GM19397 (cell line): Measurements from ENCODE around the gene GALNTL6.

Experiments used
- ATAC-seq: cut with Tn5 transposase; IDR thresholded peaks from one replicate; pipeline ENCODE4 v1.9.1; 2021; ENCODE audit warnings: mild to moderate bottlenecking, moderate library complexity; ENCODE audit not compliant: unreplicated experiment

GALNTL6 gene

DNA sequence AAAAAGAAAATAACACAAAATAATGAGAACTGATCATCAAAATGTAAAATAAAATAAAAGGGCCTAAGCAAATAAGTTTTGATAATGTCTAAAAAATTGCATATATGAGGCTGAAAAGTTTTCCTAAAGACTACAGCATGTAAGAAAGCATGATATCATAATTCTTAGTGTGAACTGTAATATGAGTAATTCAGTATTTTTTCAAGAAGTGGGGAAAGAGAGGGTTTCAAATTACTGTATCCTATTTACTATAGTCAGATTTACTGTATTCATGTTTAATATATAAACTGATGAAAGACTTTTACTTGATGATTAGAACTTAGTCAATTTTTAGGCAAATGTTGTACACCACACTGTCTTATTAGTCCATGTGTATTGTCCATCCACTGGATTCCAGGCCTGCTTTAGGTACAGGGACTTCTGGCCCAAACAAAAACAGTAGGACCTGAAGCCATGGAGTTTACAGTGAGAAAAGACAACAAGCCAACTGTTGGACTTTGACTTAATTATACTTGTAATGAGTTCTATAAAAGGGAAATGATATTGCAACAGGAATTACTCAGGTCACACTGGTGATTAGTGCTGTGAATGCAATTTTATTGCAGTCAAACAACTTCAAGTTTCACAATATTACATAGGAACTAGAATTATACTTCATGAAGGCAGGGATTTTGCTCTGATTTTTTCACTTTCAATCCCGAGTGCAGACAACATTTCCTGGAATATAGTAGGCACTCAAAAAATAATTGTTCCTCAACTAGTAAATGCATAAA is 837.7 kb downstream of the GALNTL6 start:
- ATAC-seq = no peak

DNA sequence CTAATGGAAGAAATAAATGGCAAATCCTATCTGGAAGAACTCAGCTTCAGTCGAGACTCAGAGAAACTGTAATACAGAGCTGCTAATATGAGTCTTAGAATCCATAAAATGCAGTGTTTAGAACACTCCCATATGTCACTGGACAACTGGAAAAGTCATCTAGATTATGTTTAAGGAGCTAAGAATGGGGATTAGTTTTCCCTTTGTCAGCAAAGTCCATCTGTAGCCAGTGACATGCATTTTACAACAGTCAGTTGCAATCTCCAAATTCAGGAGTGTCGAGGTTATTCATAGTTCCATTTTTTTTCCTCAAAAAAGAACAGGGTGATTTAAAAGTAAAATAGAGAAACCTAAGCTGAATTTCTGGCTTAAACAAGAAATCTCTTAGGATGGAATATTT is 838.8 kb downstream of the GALNTL6 start:
- no peak for ATAC-seq

DNA sequence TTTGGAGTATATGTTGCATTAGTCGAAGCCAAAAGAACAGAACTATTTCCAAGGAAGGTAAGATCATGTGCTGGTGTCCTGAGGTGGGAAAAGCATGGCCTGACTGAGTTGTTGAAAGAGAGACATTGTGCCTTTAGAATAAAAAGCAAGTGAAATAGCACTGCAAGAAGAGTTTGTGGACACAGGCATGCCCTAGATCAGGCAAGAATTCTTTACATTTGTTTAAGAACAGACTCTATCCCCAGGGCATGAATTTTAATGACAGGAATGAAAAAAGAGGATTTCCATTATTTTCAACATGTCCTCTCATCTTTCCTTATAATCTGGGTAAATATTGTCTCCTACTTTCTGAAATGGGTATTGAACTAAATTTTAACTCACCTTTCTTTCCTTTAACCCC is 839.2 kb downstream of the GALNTL6 start:
- no peak for ATAC-seq

DNA sequence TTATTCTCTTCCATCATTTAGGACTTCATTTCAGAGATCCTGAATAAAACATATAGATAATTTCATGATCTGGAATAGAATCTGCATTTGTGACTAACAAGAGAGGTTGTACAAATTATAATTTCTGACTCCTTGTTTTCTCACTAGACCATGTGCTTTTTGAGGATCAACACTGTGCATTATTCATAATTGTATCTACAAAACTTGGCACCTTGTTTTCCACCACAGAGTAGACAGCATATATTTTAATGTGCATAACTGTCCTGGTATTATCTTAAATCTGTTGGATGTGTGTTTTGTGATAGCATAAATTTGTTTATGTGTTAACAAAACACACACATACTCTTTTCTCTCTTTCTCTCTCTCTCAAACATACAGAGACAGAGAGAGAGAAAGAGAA is 840.5 kb downstream of the GALNTL6 start:
- no peak for ATAC-seq

DNA sequence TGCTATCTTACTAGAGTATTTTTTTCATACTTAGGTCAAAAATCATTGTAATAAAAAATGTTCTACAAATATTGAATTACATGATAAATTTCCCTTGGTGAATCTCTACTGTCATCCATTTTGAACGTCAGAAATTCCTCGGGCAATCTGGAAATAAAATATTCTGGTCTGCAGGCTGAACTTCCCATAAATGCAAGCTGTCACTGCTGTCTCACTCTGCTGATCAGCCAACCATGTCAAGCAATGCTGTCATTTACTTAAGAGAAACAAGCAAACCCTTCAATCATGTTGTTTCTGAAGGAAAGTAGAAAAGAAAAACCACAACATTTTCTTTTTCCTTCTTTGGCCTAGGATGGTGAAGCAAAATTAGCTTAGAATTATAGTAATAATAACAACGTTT is 841.3 kb downstream of the GALNTL6 start:
- ATAC-seq = no peak

DNA sequence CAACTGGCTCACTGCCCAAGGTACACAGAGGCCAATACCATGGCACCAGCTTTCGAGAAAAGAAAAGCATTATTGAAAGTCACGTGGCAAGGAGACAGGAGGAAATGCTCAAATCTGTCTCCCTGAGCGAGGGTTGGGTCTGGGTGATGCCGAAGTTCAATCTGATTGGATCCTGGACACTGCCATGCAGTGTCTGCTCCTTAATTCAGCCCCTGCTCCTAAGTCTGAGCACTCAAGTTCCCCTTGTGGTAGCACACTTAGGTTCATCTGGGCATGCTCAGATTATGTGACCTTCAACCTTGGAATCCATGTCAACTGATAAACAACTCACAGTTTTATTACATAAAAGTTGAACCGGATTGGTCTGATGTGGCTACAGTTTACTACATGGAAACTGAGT is 842.9 kb downstream of the GALNTL6 start:
- ATAC-seq = no peak

DNA sequence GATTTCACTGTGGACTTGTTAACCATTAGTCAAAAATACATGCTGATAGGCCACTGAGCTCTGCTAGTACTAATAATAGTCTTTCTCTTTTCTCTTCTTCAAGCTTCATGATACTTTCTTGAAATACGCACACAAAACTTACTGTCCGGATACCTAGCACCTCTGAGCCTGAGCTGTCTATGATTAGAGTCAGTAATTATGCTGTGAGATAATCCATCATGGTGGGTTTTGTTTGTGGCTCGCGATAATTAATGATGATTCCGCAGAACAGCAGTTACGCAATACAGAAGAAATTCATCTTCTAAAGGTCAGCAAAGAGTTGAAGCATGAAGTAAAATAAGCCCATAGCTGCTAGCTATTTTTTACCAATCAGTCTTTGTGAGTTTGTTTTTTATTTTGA is 843.9 kb downstream of the GALNTL6 start:
- no peak for ATAC-seq

DNA sequence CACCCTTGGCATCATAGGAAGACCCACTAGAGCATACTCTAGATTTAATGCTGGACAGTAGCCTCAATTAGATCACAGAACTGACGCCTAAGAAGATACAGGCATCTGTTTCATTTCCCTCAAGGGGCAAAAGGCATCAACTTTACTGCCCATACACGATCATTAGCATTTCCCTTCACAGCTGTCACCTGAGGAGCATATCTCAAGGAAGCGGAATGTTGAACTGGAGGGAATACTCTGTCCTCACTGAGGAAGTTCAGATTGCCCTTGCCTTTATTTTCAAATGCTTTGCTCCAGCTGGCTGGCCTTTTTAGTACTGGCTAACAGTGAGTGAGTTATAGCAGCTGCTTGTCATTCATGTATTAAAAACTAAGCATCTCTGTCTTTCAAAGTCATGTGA is 847.0 kb downstream of the GALNTL6 start:
- no peak for ATAC-seq

DNA sequence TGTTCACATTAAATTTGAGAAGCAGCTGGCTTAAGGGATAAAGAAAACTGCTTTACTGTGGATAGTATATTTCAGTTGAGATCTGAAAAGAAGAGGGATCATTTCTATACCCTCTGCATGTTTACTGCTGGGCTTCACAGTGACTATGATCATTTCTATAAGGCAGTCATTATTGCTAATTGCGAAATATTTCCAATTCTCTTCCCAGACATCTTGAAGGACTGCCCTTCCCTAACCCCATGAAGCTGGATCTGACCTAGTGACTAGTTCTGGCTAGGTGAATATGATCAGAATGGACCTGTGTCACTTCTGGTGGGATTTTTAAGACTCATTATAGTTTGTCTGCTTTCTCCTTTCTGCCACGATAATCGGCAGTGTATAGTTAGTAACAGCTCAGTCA is 848.9 kb downstream of the GALNTL6 start:
- ATAC-seq = no peak

DNA sequence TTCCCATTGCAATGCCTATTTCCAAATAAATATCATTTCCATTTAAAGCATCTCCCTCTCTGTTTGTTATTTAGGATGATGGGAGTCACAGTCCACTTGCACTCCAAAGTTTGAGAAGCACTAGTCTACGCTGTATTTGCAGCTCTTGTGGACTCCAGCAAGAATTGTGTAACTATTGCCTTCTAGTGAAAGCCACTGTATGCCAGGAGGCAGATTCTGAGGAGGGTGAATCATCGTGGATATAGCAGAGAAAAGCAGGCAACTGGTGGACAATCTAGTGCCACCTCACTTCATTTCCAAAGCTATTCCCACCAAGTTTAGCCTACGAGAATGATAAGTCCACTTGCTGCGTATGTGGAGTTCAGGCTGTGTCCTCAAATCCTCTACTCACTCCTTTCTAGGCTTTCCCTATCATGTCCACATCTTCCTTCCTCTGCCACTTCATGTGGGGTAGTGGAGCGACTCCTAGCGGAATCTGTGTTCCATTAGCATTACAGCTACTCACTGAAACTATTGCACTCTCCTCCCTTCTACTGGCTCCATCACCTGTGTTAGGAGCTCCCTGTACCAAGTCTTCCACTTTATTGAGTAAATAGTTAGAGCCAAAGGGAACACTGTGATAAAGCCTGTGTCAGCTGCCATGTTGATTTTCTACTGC is 853.6 kb downstream of the GALNTL6 start:
- ATAC-seq = no peak

DNA sequence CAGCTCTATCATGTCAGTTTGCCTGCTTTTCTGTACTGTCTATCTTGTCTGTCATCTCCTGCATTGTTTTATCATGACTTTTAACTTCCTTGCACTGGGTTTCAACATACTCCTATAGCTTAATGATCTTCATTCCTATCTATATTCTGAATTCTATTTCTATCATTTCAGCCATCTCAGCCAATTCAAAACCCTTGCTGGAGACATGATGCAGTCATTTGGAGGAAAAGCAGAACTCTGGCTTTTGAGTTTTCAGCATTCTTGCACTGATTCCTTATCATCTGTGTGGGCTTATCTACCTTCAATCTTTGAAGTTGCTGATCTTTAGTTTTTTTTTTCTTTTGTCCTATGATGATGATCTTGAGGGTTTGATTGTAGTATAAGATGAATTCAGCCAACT is 861.6 kb downstream of the GALNTL6 start:
- no peak for ATAC-seq

DNA sequence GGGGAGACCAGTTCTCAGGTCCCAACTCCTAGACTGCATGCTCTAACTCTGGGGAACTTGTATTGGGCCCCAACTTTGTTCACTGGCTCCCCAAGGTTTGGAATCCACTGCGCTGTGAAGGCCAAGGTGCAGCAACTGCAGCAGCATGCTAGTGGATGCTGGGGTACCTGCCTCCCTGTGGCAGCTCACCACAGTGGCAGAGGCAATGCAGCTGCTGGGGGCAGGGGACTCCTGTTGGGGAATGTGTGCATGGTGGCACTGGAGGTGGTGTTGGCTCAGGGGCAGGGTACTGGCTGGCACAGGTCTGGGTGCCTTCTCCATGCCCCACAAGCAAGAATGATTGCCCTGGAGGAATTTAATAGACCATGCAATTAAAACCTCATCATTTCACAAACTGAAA is 862.0 kb downstream of the GALNTL6 start:
- no peak for ATAC-seq

DNA sequence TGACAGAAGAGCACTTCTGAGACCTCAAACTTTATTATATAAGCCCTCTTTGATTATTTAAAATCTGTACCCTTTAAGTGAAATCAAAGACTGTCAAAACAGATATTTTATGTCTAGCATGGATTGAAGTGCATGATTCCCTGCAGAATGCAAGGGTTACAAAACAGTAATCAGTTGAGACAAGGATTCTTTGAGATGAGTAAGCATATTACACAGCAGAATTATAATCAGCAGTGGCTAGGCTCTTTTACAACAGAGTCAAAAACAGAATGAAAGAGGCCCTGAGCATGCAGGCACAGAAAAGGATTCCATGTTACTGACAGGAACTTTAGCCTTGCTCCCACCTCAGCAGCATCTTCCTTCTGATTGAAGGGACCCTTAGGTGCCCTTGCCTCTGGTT is 867.5 kb downstream of the GALNTL6 start:
- ATAC-seq = no peak

DNA sequence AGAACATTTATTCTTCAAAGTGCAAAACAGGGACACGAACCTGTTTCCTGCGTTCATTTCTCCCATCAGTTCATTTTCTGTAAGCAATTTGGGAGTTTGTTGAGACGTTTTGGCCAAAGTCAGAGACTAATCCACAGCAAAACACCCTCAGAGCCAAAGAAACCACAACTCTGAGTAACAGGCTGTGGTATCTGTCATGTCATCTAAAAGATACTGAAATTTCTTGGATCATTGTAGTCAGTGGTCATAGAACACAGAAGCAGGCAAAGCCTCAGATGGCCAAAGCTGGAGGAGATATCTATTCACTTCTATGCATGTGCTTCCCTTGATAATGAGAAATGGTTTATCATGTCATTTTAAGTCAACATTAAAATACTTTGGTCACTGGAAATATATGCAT is 869.8 kb downstream of the GALNTL6 start:
- no peak for ATAC-seq

DNA sequence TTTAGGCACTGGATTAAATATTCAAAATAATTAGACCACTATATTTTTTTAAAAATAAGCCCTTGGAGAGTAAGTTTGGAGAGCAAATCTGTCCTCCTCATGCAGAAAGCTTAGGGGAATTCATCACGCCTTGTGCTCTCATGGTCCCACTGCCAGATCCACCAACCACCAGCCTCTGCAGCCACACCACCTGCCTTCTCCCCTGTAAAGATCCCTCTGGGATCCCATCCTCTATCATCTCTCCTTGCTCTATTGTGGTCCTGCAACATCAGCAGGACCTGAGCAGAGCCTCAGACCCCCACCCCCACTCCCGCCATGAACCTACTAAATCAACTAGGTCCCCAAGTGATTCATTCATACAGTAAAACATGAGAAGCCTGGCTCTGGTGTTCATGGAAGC is 872.8 kb downstream of the GALNTL6 start:
- ATAC-seq = no peak

DNA sequence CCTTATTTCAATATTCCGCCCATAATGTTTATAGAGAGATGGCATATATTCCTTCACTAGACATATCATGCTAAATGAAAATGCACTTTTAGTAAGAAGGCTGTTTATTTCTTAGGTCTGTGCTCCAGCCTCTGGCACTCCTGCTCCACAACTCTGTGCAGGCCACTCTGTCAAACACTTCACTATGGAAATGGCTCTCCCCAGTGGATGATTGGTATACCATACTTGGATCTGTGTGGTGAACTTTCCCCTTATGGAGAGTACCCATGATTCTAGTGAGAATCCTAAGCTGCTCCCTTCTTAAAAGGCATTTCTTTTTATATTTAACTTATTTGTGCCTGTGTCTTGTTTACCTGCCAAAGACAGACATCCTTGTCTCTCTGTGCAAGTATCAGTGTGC is 875.3 kb downstream of the GALNTL6 start:
- no peak for ATAC-seq

DNA sequence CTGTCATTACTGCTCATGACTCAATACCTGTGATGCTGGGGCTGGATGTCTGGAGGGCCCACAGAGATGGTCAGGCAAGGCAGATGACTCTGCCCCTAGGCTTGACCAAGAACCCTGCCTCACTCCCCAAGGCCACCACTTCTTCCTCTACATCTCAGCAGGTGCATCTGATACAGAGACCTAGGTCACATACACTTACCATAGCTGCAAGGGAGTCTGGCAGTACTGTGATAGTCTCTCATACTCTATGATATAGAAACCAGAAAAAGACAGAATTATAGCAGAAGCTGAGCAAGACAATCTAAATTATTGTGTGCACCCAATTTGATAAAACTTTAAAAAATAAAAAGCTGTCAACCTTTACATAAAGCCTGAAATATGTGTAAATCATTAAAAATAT is 878.3 kb downstream of the GALNTL6 start:
- no peak for ATAC-seq

DNA sequence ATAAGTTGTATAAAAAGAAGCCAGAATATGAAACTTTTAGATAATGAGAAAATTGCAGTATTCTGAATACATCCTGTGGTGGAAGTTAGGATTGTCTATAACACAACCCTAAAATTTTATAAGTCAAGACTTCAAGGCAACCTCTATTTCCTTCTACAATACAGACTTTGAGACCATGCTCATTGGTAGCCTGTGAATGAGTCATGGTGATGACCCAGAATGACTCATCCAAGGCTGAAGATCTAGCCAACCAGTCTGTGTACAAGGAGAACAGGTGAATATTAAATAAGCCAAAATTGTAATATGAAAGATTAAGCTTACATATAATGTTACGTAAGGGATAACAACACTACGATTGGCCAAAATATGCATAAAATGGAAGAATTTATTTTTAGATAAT is 879.5 kb downstream of the GALNTL6 start:
- no peak for ATAC-seq

DNA sequence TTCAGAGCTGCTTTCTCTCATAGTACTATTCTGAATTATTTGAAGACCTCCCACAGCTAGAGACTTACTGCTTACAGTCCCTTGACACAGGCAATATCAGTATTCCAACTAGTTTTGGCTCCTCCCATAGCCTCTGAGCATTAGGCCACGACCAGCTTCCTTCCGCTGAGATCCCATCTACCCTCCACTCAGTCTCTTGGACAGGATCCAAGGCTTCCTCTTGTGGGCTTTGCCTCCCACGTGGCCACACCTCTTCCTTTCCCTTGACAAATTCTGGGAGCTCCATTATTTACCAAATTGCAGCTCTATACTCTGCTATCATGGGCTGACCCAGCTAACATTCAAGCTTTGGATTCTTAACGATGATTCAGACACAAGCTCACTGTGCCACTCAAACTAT is 885.1 kb downstream of the GALNTL6 start:
- ATAC-seq = no peak

DNA sequence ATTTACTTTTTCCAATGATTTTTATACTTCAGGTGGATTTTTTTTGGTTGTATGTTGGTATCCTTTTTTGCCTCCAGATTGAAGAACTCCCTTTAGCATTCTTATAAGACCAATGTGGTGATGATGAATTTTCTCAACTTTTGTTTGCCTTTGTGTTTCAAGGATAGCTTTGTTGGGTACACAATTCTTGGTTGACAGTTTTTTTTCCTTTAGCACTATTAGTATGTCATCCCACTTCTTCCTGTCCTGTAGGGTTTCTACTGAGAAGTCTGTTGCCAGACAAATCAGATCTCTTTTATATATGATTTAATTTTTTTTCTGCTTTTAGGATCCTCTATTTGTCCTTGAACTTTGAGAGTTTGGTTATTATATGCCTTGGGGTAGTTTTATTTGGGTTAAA is 892.4 kb downstream of the GALNTL6 start:
- no peak for ATAC-seq

DNA sequence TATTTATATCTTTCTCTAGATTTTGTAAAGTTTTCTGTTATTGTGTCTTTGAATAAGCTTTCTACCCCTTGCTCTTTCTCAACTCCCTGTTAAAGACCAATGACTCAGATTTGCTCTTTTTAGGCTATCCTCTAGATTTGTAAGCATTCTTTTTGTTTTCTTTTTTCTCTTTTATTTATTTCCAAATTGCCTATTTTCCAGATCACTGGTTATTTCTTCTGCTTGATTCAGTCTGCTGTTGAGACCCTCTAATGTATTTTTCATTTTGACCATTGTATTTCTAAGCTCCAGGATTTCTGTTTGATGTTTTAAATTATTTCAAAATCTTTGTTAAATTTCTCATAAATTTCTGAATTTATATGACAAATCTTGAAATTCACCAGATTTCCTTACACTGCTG is 892.8 kb downstream of the GALNTL6 start:
- no peak for ATAC-seq

DNA sequence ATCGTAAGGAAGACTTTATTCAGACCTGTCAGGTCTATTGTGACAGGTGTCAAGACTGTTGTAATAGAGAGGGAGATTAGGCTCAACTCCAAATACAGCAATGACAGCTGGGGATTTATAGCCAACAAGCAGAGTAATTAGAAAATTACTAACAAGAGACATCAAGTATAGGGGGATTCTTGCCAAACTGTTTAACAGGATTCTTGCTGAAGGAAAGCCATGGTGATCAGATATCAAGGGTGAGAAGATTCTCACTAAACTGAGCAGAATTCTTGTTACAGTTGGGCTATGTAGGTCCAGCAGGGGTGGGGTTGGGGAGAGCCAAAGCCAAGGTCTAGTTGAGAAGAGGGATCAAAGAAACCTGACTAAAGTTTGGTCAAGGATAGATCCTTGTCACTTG is 894.4 kb downstream of the GALNTL6 start:
- ATAC-seq = no peak

DNA sequence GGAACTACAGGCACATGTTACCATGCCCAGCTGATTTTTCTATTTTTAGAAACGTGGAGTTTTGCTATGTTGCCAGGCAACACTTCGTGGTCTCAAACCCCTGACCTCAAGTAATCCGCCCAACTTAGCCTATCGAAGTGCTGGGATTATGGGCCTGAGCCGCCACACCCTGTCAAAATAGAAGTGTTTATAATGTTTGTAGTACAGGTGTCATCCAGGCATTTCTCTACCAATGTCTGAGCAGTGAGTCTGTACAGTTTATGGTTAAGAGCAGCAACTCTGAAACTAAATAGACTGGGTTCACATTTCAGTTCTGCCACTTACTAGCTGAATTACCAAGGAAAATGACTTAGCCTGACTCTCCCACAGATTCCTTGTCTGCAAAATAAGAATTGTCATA is 895.0 kb downstream of the GALNTL6 start:
- ATAC-seq = no peak
